ENCODE data around the gene TOX2. TPM values are rescaled to one million over a fixed set of nuclear protein-coding genes. Genes with fewer than 3 reads are reported as not detected.

Gene TOX2
- total and polyA plus RNA-seq, 7 donors = 0.06 to 0.53 (median 0.38) TPM

- 92 to 93% (median 93%) methylated on average over 6 of the region's 6 CpGs for whole genome bisulfite sequencing, 3 donors
- peak in 2 of 4 donors; percentile 12 to 34 for ATAC-seq
Measured at GRCh38 chr20:44098256-44098630, 183.6 kb downstream of the TOX2 start.

GRCh38 chr20:44098657-44099056, 184.0 kb downstream of the TOX2 start:
- Histone ChIP-seq H3K36me3 (ENCODE audit: insufficient read depth in 1 of 2, low read depth in 1 of 2) (no peaks in the 10 kb centered on the region), H3K4me1 (peaks cover 6% of the 10 kb centered on the region), H3K9me3 (no peaks in the 10 kb centered on the region), H3K4me3 (no peak overlapping the region), H3K27me3 (ENCODE audit: insufficient read depth in 3 of 3, low read length in 2 of 3) (no peaks in the 10 kb centered on the region), H3K27ac (no peak overlapping the region)
- ATAC-seq (peak in 2 of 4 donors; percentile 22 to 27), DNase-seq (no peak)
- no peak for TF ChIP-seq CTCF (IDR thresholded peaks at IDR 0.05)
- 96 to 98% (median 97%) methylated on average over 5 of the region's 5 CpGs for WGBS, 3 donors
- intact Hi-C loops (cut with DNase I) = no loop called here

More at GRCh38 chr20:44098256-44098630, 183.6 kb downstream of the TOX2 start:
- no peak for DNase-seq
- no peak for TF ChIP-seq CTCF (IDR thresholded peaks at IDR 0.05)
- no peak overlapping the region for H3K27ac ChIP-seq
- no peaks in the 10 kb centered on the region for H3K36me3 ChIP-seq (ENCODE audit: insufficient read depth in 1 of 2, low read depth in 1 of 2)
- H3K27me3 ChIP-seq (ENCODE audit: insufficient read depth in 3 of 3, low read length in 2 of 3) = no peaks in the 10 kb centered on the region
- no peak overlapping the region for H3K4me3 ChIP-seq
- no peaks in the 10 kb centered on the region for H3K9me3 ChIP-seq
- H3K4me1 ChIP-seq = peaks cover 6% of the 10 kb centered on the region
- intact Hi-C loops (cut with DNase I) = no loop called here

- Histone ChIP-seq H3K36me3 (ENCODE audit: insufficient read depth in 1 of 2, low read depth in 1 of 2) (no peaks in the 10 kb centered on the region), H3K27me3 (ENCODE audit: insufficient read depth in 3 of 3, low read length in 2 of 3) (no peaks in the 10 kb centered on the region), H3K27ac (no peak overlapping the region), H3K9me3 (no peaks in the 10 kb centered on the region), H3K4me3 (no peak overlapping the region), H3K4me1 (peaks cover 6% of the 10 kb centered on the region)
- DNase-seq (no peak), ATAC-seq (no peak)
- intact Hi-C loops (cut with DNase I) = no loop called here
- WGBS, 3 donors = 61 to 66% (median 63%) methylated on average over 7 of the region's 7 CpGs
- no peak for TF ChIP-seq CTCF (IDR thresholded peaks at IDR 0.05)
Measured at GRCh38 chr20:44099832-44100231, 185.2 kb downstream of the TOX2 start.

- Histone ChIP-seq H3K27ac (no peak overlapping the region), H3K4me3 (no peak overlapping the region), H3K4me1 (peaks cover 6% of the 10 kb centered on the region), H3K9me3 (no peaks in the 10 kb centered on the region), H3K27me3 (ENCODE audit: insufficient read depth in 3 of 3, low read length in 2 of 3) (no peaks in the 10 kb centered on the region), H3K36me3 (ENCODE audit: insufficient read depth in 1 of 2, low read depth in 1 of 2) (no peaks in the 10 kb centered on the region)
- no peak for ATAC-seq
- intact Hi-C loops (cut with DNase I) = no loop called here
- no peak for TF ChIP-seq CTCF (IDR thresholded peaks at IDR 0.05)
- no peak for DNase-seq
- WGBS, 3 donors = 94 to 98% (median 97%) methylated on average over 1 of the region's 1 CpG
Measured at GRCh38 chr20:44102582-44102981, 187.9 kb downstream of the TOX2 start.

- Histone ChIP-seq H3K27me3 (ENCODE audit: insufficient read depth in 3 of 3, low read length in 2 of 3) (no peaks in the 10 kb centered on the region), H3K36me3 (ENCODE audit: insufficient read depth in 1 of 2, low read depth in 1 of 2) (no peaks in the 10 kb centered on the region), H3K27ac (peak overlapping the region; percentile 50), H3K9me3 (no peaks in the 10 kb centered on the region), H3K4me1 (no peaks in the 10 kb centered on the region), H3K4me3 (no peak overlapping the region)
- peak; percentile 71 to 87 (median 78) for ATAC-seq
- WGBS, 3 donors = 20 to 34% (median 31%) methylated on average over 7 of the region's 7 CpGs
- no peak for DNase-seq
- intact Hi-C loops (cut with DNase I) = no loop called here
- TF ChIP-seq CTCF (IDR thresholded peaks at IDR 0.05) = no peak
Measured at GRCh38 chr20:44104798-44105517, 190.3 kb downstream of the TOX2 start.

All from psoas muscle (tissue), 8 donors.